OCI-LY7 (cell line): ENCODE measurements around the gene SHTN1.

Experiments used
- EZH2phosphoT487 ChIP-seq: fragments of 200-600 bp; sonication (generic); IDR thresholded peaks from 2 replicates; pipeline ENCODE4 v1.6.1; 2018; ENCODE audit warnings: low read depth, borderline replicate concordance, mild to moderate bottlenecking, mixed run types, antibody characterized with exemption, low read length, moderate library complexity, mixed read lengths
- TF ChIP-seq, protein P1 (sequence below): fragments of 200-600 bp; sonication (generic); conservative IDR thresholded peaks from 2 replicates; pipeline ENCODE4 v1.5.1; 2014; ENCODE audit warnings: mild to moderate bottlenecking, antibody characterized with exemption, low read length, moderate library complexity, mixed read lengths

DNA sequence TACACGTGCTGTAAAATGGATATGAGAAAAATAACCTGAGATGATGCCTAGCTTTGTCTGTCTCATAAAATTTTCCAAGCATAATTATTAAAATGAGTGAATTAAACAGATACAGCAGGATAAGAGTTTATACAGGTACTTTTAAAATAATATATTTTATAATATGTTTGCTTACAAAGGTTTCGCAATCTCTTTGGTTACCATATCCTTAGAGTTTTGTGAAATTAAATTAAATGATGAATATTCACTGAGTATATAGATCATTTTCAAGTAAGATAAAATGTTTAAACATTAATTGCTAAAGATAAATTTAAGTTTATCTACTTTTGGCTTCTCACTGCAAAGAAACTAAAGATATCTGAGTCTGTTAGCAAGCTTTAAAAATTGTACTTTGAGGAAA lies 11.4 kb downstream of the SHTN1 start:
- TF ChIP-seq, protein P1, sequence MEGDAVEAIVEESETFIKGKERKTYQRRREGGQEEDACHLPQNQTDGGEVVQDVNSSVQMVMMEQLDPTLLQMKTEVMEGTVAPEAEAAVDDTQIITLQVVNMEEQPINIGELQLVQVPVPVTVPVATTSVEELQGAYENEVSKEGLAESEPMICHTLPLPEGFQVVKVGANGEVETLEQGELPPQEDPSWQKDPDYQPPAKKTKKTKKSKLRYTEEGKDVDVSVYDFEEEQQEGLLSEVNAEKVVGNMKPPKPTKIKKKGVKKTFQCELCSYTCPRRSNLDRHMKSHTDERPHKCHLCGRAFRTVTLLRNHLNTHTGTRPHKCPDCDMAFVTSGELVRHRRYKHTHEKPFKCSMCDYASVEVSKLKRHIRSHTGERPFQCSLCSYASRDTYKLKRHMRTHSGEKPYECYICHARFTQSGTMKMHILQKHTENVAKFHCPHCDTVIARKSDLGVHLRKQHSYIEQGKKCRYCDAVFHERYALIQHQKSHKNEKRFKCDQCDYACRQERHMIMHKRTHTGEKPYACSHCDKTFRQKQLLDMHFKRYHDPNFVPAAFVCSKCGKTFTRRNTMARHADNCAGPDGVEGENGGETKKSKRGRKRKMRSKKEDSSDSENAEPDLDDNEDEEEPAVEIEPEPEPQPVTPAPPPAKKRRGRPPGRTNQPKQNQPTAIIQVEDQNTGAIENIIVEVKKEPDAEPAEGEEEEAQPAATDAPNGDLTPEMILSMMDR: no peak
- TF ChIP-seq EZH2phosphoT487: no peak
